ENCODE results near the gene ZC3H7B.

- TF ChIP-seq, protein P1, sequence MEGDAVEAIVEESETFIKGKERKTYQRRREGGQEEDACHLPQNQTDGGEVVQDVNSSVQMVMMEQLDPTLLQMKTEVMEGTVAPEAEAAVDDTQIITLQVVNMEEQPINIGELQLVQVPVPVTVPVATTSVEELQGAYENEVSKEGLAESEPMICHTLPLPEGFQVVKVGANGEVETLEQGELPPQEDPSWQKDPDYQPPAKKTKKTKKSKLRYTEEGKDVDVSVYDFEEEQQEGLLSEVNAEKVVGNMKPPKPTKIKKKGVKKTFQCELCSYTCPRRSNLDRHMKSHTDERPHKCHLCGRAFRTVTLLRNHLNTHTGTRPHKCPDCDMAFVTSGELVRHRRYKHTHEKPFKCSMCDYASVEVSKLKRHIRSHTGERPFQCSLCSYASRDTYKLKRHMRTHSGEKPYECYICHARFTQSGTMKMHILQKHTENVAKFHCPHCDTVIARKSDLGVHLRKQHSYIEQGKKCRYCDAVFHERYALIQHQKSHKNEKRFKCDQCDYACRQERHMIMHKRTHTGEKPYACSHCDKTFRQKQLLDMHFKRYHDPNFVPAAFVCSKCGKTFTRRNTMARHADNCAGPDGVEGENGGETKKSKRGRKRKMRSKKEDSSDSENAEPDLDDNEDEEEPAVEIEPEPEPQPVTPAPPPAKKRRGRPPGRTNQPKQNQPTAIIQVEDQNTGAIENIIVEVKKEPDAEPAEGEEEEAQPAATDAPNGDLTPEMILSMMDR (IDR thresholded peaks at IDR 0.05): no peak
- no peak for TF ChIP-seq POLR2A (IDR thresholded peaks at IDR 0.05)
Observed at GRCh38 chr22:41369424-41369745, 68.1 kb downstream of the ZC3H7B start.
